ENCODE results near the gene AXIN1. TPM values are rescaled to one million over a fixed set of nuclear protein-coding genes. Genes with fewer than 3 reads are reported as not detected.
"Not testable (repeated sequence)": the region's sequence is repeated elsewhere in the genome, so short reads cannot be mapped to it uniquely, and the experiment has no call there.

The AXIN1 gene
- total RNA-seq, 1 donor from 2014 or later, result 30.6 TPM

- TF ChIP-seq CTCF (conservative IDR thresholded peaks at IDR 0.05), result no peak
- no peaks in the 10 kb centered on the region for H3K27me3 Mint-ChIP-seq
- H3K27ac Mint-ChIP-seq, result no peak overlapping the region
Observed at GRCh38 chr16:261031-261691, 91.4 kb downstream of the AXIN1 start.

GRCh38 chr16:260326-260725 is 92.2 kb downstream of the AXIN1 start:
- H3K36me3 Mint-ChIP-seq, result peaks cover 10% of the 10 kb centered on the region
- H3K4me3 Mint-ChIP-seq, result no peak overlapping the region
- H3K27me3 Mint-ChIP-seq, result no peaks in the 10 kb centered on the region
- TF ChIP-seq CTCF (conservative IDR thresholded peaks at IDR 0.05), result no peak
- H3K9me3 Mint-ChIP-seq, result no peaks in the 10 kb centered on the region
- DNase-seq (ENCODE audit: extremely low spot score, unreplicated experiment), result no peak
- H3K4me1 Mint-ChIP-seq (ENCODE audit: unreplicated experiment), result no peaks in the 10 kb centered on the region
- H3K27ac Mint-ChIP-seq, result no peak overlapping the region

More at GRCh38 chr16:261031-261691, 91.4 kb downstream of the AXIN1 start:
- Mint-ChIP-seq H3K9me3 (no peaks in the 10 kb centered on the region), H3K4me1 (ENCODE audit: unreplicated experiment) (no peaks in the 10 kb centered on the region), H3K4me3 (no peak overlapping the region), H3K36me3 (peaks cover 6% of the 10 kb centered on the region)
- no peak for DNase-seq (ENCODE audit: extremely low spot score, unreplicated experiment)

- Mint-ChIP-seq H3K27me3 (no peaks in the 10 kb centered on the region), H3K36me3 (peaks cover 10% of the 10 kb centered on the region), H3K4me3 (no peak overlapping the region), H3K9me3 (no peaks in the 10 kb centered on the region), H3K27ac (no peak overlapping the region), H3K4me1 (ENCODE audit: unreplicated experiment) (no peaks in the 10 kb centered on the region)
- TF ChIP-seq CTCF (conservative IDR thresholded peaks at IDR 0.05), result no peak
- no peak for DNase-seq (ENCODE audit: extremely low spot score, unreplicated experiment)
Observed at GRCh38 chr16:259814-260253, 92.7 kb downstream of the AXIN1 start.

- Mint-ChIP-seq H3K4me3 (no peak overlapping the region), H3K27ac (no peak overlapping the region), H3K36me3 (peaks cover 10% of the 10 kb centered on the region), H3K27me3 (no peaks in the 10 kb centered on the region), H3K9me3 (no peaks in the 10 kb centered on the region), H3K4me1 (ENCODE audit: unreplicated experiment) (no peaks in the 10 kb centered on the region)
- no peak for TF ChIP-seq CTCF (conservative IDR thresholded peaks at IDR 0.05)
- DNase-seq (ENCODE audit: extremely low spot score, unreplicated experiment), result no peak
Observed at GRCh38 chr16:259226-259625, 93.3 kb downstream of the AXIN1 start.

- H3K27me3 Mint-ChIP-seq; H3K27ac Mint-ChIP-seq; H3K9me3 Mint-ChIP-seq; H3K4me3 Mint-ChIP-seq; H3K4me1 Mint-ChIP-seq (ENCODE audit: unreplicated experiment); DNase-seq (ENCODE audit: extremely low spot score, unreplicated experiment): not testable (repeated sequence)
- peaks cover 10% of the 10 kb centered on the region for H3K36me3 Mint-ChIP-seq
Observed at GRCh38 chr16:258091-258490, 94.4 kb downstream of the AXIN1 start.

- no peak for DNase-seq (ENCODE audit: extremely low spot score, unreplicated experiment)
- Mint-ChIP-seq H3K27me3 (no peaks in the 10 kb centered on the region), H3K36me3 (peaks cover 12% of the 10 kb centered on the region), H3K4me1 (ENCODE audit: unreplicated experiment) (peaks cover 9% of the 10 kb centered on the region), H3K4me3 (no peak overlapping the region), H3K27ac (no peak overlapping the region), H3K9me3 (no peaks in the 10 kb centered on the region)
- no peak for TF ChIP-seq CTCF (conservative IDR thresholded peaks at IDR 0.05)
Observed at GRCh38 chr16:255183-255582, 97.3 kb downstream of the AXIN1 start.

Data from type B pancreatic cell (in vitro differentiated cells).